ENCODE results near the gene GABBR2.

The GABBR2 gene

GRCh38 chr9:98364086-98364485 lies 344.6 kb downstream of the GABBR2 start:
- no peak for DNase-seq

DNA sequence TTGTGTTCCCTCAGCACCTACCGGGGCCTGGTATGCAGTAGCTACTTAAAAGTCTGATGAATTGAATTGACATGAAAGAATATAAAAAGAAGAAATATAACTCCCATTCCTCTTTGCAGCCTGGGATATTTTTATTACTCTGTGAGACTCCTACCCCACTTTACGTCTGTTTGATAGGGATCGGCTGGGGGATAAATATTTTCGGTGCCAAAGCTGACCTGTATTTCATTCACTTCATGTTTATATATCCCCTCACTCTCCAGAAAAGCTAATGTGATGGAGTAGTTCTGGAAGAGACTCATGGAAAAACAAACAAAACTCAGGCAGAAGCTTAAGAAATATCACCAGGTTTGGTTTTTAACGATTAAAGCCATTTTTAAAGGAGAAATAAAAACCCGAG lies 345.1 kb downstream of the GABBR2 start:
- DNase-seq: no peak

DNA sequence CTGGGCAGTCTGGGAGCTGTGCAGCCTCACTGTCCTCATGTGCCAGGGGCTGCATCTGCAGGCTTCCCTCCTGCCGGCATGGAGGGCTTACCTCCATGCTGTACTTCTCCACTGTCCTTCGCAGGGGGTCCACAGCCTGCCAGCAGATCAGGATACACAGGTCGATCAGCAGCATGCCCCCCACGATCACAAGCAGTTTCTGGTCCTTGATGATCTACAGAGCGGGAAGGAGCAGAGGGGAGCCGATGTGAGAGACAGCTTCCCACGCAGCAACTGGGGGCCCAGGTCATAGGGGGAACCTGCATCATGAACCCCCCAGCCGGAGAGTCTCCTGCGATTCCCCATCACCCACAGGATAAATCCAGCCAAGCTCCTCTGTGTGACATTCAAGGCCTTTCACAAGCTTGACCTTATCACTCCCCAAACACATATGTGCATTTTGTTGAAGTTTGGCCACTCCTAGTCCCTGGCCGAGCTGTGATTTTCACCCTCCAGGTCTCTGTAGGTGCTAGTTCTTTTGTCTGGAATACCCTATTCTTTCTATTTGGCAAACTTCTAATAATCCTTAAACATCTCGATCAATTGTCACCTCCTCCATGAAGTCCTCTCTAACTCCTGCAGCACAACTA lies 346.0 kb downstream of the GABBR2 start:
- DNase-seq: no peak

DNA sequence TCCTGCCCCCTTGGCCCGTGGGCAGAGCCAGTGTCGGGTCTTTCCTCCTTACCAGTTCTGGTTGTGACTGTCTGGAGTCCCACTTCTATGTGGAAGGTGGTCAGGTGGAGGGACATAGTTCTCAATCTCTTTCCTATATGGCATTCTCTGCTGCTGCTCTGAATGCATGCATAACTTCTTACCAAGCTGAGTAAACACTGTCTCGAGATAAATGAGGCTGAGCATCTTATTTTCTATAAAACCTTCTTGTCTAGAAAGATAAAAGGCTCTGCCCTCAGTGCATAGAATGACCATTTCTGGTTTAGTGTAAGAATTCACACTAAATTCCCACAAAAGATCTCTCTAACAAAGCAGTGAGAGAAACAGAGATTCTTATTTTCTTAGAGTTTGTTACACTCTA lies 347.1 kb downstream of the GABBR2 start:
- DNase-seq: no peak

- no peak for DNase-seq
Observed at GRCh38 chr9:98360176-98360708, 348.5 kb downstream of the GABBR2 start.

- DNase-seq: no peak
Observed at GRCh38 chr9:98359569-98359968, 349.2 kb downstream of the GABBR2 start.

- DNase-seq: no peak
Observed at GRCh38 chr9:98357921-98358535, 350.7 kb downstream of the GABBR2 start.

- DNase-seq: no peak
Observed at GRCh38 chr9:98356953-98357690, 351.6 kb downstream of the GABBR2 start.

- no peak for DNase-seq
Observed at GRCh38 chr9:98356326-98356725, 352.4 kb downstream of the GABBR2 start.

DNA sequence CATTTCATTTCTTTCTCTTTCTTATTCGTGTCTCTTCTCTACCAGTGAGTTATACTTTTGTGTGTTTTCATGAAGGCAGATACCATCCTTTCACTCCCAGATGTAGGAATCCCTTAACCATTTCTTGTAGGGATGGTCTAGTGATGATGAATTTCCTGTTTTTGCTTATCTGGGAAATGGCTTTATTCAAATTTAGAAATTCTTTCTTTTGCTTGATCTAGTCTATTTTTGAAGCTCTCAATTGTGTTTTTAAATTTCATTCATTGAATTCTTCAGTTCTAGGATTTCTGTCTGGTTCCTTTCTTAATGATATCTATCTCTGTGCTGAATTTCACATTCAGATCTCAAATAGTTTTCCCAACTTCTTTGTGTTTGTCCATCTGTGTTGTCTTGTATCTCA lies 357.4 kb downstream of the GABBR2 start:
- DNase-seq: no peak

- no peak for DNase-seq
Observed at GRCh38 chr9:98347642-98348041, 361.1 kb downstream of the GABBR2 start.

- DNase-seq: no peak
Observed at GRCh38 chr9:98345011-98345410, 363.7 kb downstream of the GABBR2 start.

DNA sequence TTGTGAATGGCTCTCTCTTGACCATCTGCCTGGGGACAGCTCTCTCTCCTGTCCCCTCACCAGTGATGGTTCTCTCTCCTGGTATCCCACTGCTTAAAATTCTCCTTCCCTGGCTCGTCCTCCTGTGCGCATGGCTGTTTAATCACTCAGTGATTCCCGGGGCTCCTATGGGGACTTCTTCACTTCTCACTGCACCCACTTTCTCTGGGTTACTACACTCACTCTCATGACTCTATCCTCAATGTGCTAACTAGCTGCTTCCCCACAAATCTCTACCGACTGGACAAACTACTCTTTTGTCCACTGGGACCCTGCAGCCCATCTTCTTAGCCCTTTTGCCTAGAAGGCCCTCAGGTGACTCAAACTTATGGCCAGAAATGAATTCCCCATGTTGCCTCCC lies 364.2 kb downstream of the GABBR2 start:
- no peak for DNase-seq

- DNase-seq: no peak
Observed at GRCh38 chr9:98342820-98343210, 365.9 kb downstream of the GABBR2 start.

- no peak for DNase-seq
Observed at GRCh38 chr9:98342098-98342819, 366.5 kb downstream of the GABBR2 start.

GRCh38 chr9:98341157-98342097 lies 367.3 kb downstream of the GABBR2 start:
- no peak for DNase-seq

- no peak for DNase-seq
Observed at GRCh38 chr9:98339987-98340800, 368.5 kb downstream of the GABBR2 start.

DNA sequence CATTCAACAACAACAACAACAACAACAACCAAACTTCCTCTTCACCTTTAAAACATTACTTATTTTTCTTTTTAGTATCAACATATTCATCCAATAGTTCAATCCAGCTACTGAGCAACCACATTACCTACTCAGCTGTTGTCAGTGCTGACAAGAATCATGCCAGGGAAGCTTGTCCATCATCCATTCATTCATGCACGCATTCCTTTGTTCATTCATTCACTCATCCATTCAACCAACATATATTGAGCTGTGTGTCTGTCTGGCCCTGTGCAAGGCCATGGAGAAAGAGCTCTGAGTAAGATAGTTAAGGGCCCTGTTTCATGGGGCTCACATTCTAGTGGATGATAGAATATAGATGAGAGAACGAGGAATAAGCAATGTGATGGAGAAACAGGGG lies 373.1 kb downstream of the GABBR2 start:
- no peak for DNase-seq

DNA sequence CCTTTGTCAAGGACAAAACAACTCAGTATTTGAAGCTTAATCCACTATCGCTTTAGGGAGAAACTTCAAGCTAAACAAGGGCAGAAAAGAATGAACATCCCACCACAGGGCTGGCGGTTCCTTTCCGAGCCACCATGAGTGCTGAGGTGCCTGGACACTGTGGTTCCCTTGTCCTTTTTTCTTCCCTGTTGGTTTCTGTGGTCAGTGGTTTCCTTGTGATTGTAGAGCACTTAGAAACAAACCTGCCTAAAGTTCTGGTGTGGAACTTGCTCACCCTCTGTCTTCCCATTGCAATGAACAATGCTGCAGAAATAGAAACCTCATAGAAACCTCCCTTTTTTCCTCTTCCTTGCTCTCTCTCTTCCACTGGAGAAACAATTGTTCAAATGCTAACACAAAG lies 373.9 kb downstream of the GABBR2 start:
- DNase-seq: no peak

GRCh38 chr9:98333703-98334582 lies 374.8 kb downstream of the GABBR2 start:
- no peak for DNase-seq

Measured in NCI-H1436 treated with DMSO at 0.1 percent for 48 hours (cell line).